ENCODE measurements around the gene ANGPTL4. TPM values are rescaled to one million over a fixed set of nuclear protein-coding genes. Genes with fewer than 3 reads are reported as not detected.
"Not testable (repeated sequence)": the region's sequence is repeated elsewhere in the genome, so short reads cannot be mapped to it uniquely, and the experiment has no call there.

The ANGPTL4 gene
- polyA plus RNA-seq, 2 donors = 27.2 to 126 TPM

DNA sequence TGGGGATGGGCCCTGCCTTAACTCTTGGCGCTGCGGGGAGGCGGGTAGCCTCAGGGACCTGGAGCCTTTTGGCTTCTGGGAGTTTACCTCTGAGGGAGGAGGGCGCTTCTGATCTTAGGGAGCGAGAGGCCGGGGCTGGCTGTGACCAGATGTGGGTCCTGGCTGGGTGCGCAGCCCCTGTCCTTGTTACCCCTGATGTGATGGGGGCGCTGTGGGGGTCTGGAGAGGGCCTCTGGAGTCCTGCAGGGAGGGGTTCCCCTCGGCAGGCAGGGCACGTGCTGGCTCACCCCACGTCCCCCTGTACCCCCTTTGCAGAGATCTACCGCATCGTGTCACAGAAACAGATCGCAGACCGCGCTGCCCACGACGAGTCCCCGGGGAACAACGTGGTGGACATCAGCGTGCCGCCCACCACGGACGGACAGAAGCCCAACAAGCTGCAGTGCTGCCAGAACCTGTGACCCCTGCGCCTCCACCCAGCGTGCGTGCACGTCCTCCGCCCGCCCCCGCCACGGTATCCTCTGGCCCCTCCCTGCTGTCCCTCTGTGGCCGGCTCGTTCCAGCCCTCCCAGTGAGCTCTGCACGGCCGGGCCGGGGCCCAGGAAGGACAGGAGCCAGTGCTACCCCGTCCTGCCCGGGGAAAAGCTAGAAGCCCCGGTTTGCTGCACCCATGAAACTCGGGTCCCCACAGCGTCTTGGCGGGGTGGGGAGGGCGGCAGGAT lies 39.3 kb downstream of the ANGPTL4 start:
- H3K4me1 ChIP-seq (ENCODE audit: control insufficient read depth in 2 of 2, insufficient read depth in 2 of 2, low read length in 1 of 2) = peaks cover 0 to 6% of the 10 kb centered on the region in 2 donors
- peaks cover 17 to 40% of the 10 kb centered on the region in 2 donors for H3K36me3 ChIP-seq (ENCODE audit: control insufficient read depth in 2 of 2, insufficient read depth in 2 of 2, low read length in 1 of 2)
- no peak overlapping the region for H3K27ac ChIP-seq (ENCODE audit: low read depth in 2 of 2, low read length in 1 of 2)
- H3K27me3 ChIP-seq (ENCODE audit: control insufficient read depth in 1 of 2, insufficient read depth in 2 of 2, low read length in 2 of 2) = no peaks in the 10 kb centered on the region
- whole genome bisulfite sequencing, 2 donors = 89 to 92% methylated on average over 40 to 44 of the region's 44 CpGs
- no peaks in the 10 kb centered on the region for H3K9me3 ChIP-seq (ENCODE audit: control insufficient read depth in 2 of 2, insufficient read depth in 1 of 2, low read depth in 1 of 2, low read length in 1 of 2)
- no peak overlapping the region for H3K4me3 ChIP-seq (ENCODE audit: low read depth in 1 of 2, low read length in 2 of 2)

DNA sequence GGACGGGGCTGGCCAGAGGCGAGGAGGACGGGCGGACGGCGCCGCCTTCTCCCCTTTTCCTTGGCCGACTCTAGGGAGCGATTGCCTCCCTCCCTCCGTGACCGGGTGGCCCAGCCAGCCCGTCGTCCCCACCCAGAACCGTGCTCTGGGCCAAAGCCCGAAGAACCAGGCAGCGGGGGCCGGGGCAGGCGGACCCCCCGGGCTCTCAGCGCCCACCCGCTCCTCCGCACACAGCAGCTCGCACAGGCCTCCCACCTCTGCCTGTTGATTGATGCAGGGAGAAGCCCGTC lies 39.8 kb downstream of the ANGPTL4 start:
- H3K36me3 ChIP-seq (ENCODE audit: control insufficient read depth in 2 of 2, insufficient read depth in 2 of 2, low read length in 1 of 2) = peaks cover 17 to 39% of the 10 kb centered on the region in 2 donors
- no peak overlapping the region for H3K4me3 ChIP-seq (ENCODE audit: low read depth in 1 of 2, low read length in 2 of 2)
- WGBS, 2 donors = 80 to 89% methylated on average over 8 to 24 of the region's 24 CpGs
- peaks cover 0 to 4% of the 10 kb centered on the region in 2 donors for H3K4me1 ChIP-seq (ENCODE audit: control insufficient read depth in 2 of 2, insufficient read depth in 2 of 2, low read length in 1 of 2)
- no peaks in the 10 kb centered on the region for H3K27me3 ChIP-seq (ENCODE audit: control insufficient read depth in 1 of 2, insufficient read depth in 2 of 2, low read length in 2 of 2)
- no peaks in the 10 kb centered on the region for H3K9me3 ChIP-seq (ENCODE audit: control insufficient read depth in 2 of 2, insufficient read depth in 1 of 2, low read depth in 1 of 2, low read length in 1 of 2)
- no peak overlapping the region for H3K27ac ChIP-seq (ENCODE audit: low read depth in 2 of 2, low read length in 1 of 2)

DNA sequence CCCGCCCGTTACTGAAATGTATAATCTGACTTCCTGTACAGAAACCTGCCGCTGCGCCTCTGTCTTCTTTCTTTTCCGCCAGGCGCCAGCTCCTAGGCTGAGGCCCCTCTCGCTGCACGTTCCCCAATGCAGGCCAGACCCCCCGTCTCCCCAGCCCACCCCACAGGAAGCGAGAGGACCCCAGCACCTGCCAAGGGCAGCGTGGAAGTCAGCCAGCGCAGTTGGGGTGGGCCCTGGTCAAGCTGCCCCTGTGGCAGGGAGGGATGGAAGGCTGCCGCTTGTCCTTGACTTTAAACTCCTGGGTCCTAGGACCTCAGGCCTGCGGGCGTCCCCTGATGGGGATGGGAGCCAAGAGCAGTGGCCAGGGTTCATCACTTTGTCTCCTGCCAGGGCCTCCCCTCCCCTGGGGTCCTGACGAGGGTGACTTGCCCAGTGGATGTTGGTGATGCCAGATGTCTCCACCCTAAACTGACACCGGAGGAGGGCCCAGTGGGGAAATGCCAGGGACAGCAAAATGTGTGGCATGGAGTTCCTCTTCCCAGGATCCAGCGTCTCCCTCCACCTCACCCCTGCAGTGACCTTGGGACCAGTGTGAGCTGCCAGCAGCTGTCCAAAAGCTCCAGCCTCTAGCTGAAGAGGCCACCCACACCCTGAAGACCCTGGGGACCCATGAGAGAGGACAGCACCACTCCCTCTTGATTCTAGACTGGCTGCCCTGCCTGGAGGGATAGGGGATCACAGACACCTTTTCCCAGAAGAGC lies 40.6 kb downstream of the ANGPTL4 start:
- no peaks in the 10 kb centered on the region for H3K27me3 ChIP-seq (ENCODE audit: control insufficient read depth in 1 of 2, insufficient read depth in 2 of 2, low read length in 2 of 2)
- peaks cover 17 to 35% of the 10 kb centered on the region in 2 donors for H3K36me3 ChIP-seq (ENCODE audit: control insufficient read depth in 2 of 2, insufficient read depth in 2 of 2, low read length in 1 of 2)
- H3K9me3 ChIP-seq (ENCODE audit: control insufficient read depth in 2 of 2, insufficient read depth in 1 of 2, low read depth in 1 of 2, low read length in 1 of 2) = no peaks in the 10 kb centered on the region
- H3K27ac ChIP-seq (ENCODE audit: low read depth in 2 of 2, low read length in 1 of 2) = no peak overlapping the region
- 86 to 87% methylated on average over 18 of the region's 18 CpGs for WGBS, 2 donors
- no peak overlapping the region for H3K4me3 ChIP-seq (ENCODE audit: low read depth in 1 of 2, low read length in 2 of 2)
- H3K4me1 ChIP-seq (ENCODE audit: control insufficient read depth in 2 of 2, insufficient read depth in 2 of 2, low read length in 1 of 2) = peaks cover 0 to 4% of the 10 kb centered on the region in 2 donors

DNA sequence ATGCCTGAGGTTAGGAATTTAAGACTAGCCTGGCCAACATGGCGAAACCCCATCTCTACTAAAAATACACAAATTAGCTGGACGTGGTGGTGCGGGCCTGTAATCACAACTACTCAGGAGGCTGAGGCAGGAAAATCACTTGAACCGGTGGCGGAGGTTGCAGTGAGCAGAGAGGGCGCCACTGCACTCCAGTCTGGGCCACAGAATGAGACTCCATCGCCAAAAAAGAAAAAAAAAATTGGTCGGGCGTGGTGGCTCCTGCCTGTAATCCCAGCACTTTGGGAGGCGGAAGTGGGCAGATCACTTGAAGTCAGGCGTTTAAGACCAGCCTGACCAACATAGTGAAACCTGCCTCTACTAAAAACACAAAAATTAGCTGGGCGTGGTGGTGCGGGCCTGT lies 46.8 kb downstream of the ANGPTL4 start:
- WGBS, 2 donors = 70 to 78% methylated on average over 13 of the region's 13 CpGs

DNA sequence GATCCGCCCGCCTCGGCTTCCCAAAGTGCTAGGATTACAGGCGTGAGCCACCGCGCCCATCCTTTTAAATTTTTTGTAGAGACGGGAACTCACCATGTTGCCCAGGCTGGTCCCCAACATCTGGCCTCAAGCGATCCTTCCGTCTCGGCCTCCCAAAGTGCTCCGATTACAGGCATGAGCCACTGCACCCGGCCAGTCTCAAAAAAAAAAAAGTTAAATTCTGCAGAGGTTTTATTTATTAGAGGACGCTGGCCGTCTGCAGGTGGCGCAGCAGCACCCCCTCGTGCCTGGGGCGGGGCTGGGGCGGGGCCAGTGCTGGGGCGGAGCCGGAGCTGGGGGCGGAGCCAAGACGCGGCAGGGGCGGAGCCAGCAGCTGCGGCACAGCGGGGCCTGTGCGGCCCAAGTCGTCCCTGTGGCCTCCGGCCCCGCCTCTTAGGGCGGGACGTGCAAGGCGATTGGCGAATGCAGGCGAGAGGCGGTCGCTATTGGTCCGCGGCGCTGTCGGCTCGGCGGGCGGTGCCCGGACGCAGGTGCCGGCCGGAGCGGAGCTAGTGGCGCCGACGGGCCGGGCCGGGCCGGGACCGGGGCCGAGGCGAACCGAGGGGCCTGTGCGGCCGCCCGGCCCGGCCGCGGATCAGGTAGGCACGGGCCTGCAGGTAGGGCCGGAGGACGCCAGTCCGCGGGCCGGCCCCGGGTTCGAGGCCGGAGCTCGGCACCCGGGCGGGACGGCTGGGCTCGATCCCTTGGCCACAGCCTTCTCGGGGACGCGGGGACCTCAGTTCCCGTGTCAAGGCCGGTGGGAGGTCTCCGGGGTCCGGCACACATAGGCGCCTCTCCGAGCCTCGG lies 49.1 kb downstream of the ANGPTL4 start, which contains the start of gene MARCHF2:
Gene MARCHF2 (plus strand): TSS at position 523 of the 846 bp plus-strand sequence. CDS start 8,536 bp downstream, outside the sequence.
- Histone ChIP-seq H3K27ac (ENCODE audit: low read depth in 2 of 2, low read length in 1 of 2) (peak within 1 kb of the TSS; percentile 67 to 76), H3K36me3 (ENCODE audit: control insufficient read depth in 2 of 2, insufficient read depth in 2 of 2, low read length in 1 of 2) (no peaks in the 10 kb centered on the region), H3K4me3 (ENCODE audit: low read depth in 1 of 2, low read length in 2 of 2) (peak within 1 kb of the TSS; percentile 73), H3K9me3 (ENCODE audit: control insufficient read depth in 2 of 2, insufficient read depth in 1 of 2, low read depth in 1 of 2, low read length in 1 of 2) (no peaks in the 10 kb centered on the region), H3K4me1 (ENCODE audit: control insufficient read depth in 2 of 2, insufficient read depth in 2 of 2, low read length in 1 of 2) (peaks cover 3% of the 10 kb centered on the region in 2 donors), H3K27me3 (ENCODE audit: control insufficient read depth in 1 of 2, insufficient read depth in 2 of 2, low read length in 2 of 2) (no peaks in the 10 kb centered on the region)
- 4% methylated on average over 67 to 89 of the region's 89 CpGs for WGBS, 2 donors

More for the DNA sequence above, 46.8 kb downstream of the ANGPTL4 start:
- H3K27ac ChIP-seq (ENCODE audit: low read depth in 2 of 2, low read length in 1 of 2) = peak overlapping the region in 1 of 2 donors; percentile 2
- not testable (repeated sequence) for H3K4me3 ChIP-seq (ENCODE audit: low read depth in 1 of 2, low read length in 2 of 2); H3K36me3 ChIP-seq (ENCODE audit: control insufficient read depth in 2 of 2, insufficient read depth in 2 of 2, low read length in 1 of 2); H3K27me3 ChIP-seq (ENCODE audit: control insufficient read depth in 1 of 2, insufficient read depth in 2 of 2, low read length in 2 of 2); H3K4me1 ChIP-seq (ENCODE audit: control insufficient read depth in 2 of 2, insufficient read depth in 2 of 2, low read length in 1 of 2); H3K9me3 ChIP-seq (ENCODE audit: control insufficient read depth in 2 of 2, insufficient read depth in 1 of 2, low read depth in 1 of 2, low read length in 1 of 2)

DNA sequence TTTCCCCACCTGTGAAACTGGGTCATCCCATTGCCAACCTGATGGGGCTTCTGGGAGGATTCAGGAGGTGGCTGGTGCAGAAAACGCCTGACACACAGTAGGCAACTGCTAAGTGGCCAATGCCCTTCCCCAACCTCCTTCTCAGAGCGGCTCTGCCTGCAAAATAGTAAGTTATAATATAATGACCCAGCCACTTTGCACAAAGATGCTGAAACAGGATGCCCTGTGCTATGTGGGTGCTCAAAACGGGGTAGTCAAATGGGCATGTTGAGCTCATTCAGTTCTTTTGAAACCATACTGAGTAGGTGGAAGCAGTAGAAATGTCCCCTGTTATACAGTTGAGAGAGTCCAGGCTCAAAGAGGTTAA lies 49.7 kb downstream of the ANGPTL4 start:
- no peaks in the 10 kb centered on the region for H3K9me3 ChIP-seq (ENCODE audit: control insufficient read depth in 2 of 2, insufficient read depth in 1 of 2, low read depth in 1 of 2, low read length in 1 of 2)

DNA sequence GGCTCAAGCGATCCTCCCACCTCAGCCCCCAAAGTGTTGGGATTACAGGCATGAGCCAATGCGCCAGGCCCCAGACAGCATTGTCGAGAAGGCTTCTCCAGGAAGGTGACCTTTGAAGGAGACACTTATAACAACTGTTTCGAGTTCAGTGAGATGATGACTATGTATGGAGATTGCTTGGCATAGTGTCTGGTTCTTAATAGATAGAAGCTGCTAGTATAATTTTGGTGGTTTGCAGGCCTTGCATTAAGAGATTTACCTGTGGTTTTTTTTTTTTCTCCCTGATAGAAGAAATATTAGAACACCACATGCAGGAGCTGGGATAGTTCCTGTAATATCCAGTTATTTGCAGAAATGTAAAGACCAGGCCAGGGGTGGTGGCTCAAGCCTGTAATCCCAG lies 52.8 kb downstream of the ANGPTL4 start:
- H3K4me1 ChIP-seq (ENCODE audit: control insufficient read depth in 2 of 2, insufficient read depth in 2 of 2, low read length in 1 of 2) = peaks cover 4 to 6% of the 10 kb centered on the region in 2 donors
- no peak overlapping the region for H3K4me3 ChIP-seq (ENCODE audit: low read depth in 1 of 2, low read length in 2 of 2)
- H3K27me3 ChIP-seq (ENCODE audit: control insufficient read depth in 1 of 2, insufficient read depth in 2 of 2, low read length in 2 of 2) = no peaks in the 10 kb centered on the region
- H3K36me3 ChIP-seq (ENCODE audit: control insufficient read depth in 2 of 2, insufficient read depth in 2 of 2, low read length in 1 of 2) = peaks cover 0 to 4% of the 10 kb centered on the region in 2 donors
- WGBS, 2 donors = 65 to 75% methylated on average over 4 of the region's 4 CpGs
- no peaks in the 10 kb centered on the region for H3K9me3 ChIP-seq (ENCODE audit: control insufficient read depth in 2 of 2, insufficient read depth in 1 of 2, low read depth in 1 of 2, low read length in 1 of 2)
- H3K27ac ChIP-seq (ENCODE audit: low read depth in 2 of 2, low read length in 1 of 2) = peak overlapping the region in 1 of 2 donors; percentile 13

More for the DNA sequence above, 49.7 kb downstream of the ANGPTL4 start:
- Histone ChIP-seq H3K36me3 (ENCODE audit: control insufficient read depth in 2 of 2, insufficient read depth in 2 of 2, low read length in 1 of 2) (no peaks in the 10 kb centered on the region), H3K4me3 (ENCODE audit: low read depth in 1 of 2, low read length in 2 of 2) (peak overlapping the region; percentile 73), H3K27ac (ENCODE audit: low read depth in 2 of 2, low read length in 1 of 2) (peak overlapping the region; percentile 67 to 76), H3K27me3 (ENCODE audit: control insufficient read depth in 1 of 2, insufficient read depth in 2 of 2, low read length in 2 of 2) (no peaks in the 10 kb centered on the region), H3K4me1 (ENCODE audit: control insufficient read depth in 2 of 2, insufficient read depth in 2 of 2, low read length in 1 of 2) (peaks cover 4 to 6% of the 10 kb centered on the region in 2 donors)
- WGBS, 2 donors = 19 to 20% methylated on average over 3 of the region's 3 CpGs

DNA sequence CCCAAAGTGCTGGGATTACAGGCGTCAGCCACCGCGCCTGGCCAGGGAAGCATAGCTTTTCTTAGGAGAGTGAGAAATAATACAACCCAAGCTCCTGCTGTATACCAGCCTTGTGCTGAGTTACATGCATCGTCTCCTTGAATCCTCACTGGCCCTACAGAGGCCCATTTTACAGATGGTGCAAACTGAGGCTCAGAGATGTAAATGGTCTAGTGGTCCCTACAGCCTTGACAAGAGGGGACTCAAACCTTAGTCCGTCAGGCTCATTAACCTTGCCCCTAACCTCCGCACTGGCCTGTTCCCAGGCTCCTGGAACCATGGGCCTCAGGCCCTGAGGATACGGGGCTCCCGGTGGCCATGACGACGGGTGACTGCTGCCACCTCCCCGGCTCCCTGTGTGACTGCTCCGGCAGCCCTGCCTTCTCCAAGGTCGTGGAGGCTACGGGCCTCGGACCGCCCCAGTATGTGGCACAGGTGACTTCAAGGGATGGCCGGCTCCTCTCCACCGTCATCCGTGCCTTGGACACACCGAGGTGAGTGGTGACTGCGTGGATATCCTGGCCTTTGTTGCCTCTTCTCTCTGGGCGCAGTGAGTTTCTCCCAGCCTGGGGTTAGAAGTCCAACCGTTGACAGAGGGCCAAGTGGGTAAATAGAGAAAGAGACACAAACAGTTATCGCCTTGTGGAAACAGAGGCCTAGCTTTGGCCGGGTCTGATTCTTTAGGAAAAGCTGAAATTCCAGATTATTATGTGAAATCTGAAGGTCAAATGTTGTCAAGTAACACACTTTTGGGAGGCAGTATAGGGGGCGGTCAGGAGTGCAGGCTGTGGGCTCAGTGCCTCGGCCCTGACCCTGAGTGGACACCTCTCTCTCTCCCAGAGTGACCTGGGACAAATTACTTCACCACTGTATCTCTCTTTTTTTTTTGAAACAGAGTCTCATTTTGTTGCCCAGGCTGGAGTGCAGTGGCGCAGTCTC lies 57.8 kb downstream of the ANGPTL4 start:
- Histone ChIP-seq H3K9me3 (ENCODE audit: control insufficient read depth in 2 of 2, insufficient read depth in 1 of 2, low read depth in 1 of 2, low read length in 1 of 2) (no peaks in the 10 kb centered on the region), H3K4me3 (ENCODE audit: low read depth in 1 of 2, low read length in 2 of 2) (no peak overlapping the region), H3K36me3 (ENCODE audit: control insufficient read depth in 2 of 2, insufficient read depth in 2 of 2, low read length in 1 of 2) (peaks cover 0 to 11% of the 10 kb centered on the region in 2 donors), H3K27me3 (ENCODE audit: control insufficient read depth in 1 of 2, insufficient read depth in 2 of 2, low read length in 2 of 2) (no peaks in the 10 kb centered on the region), H3K4me1 (ENCODE audit: control insufficient read depth in 2 of 2, insufficient read depth in 2 of 2, low read length in 1 of 2) (peaks cover 4 to 6% of the 10 kb centered on the region in 2 donors), H3K27ac (ENCODE audit: low read depth in 2 of 2, low read length in 1 of 2) (no peak overlapping the region)
- WGBS, 2 donors = 88 to 93% methylated on average over 28 of the region's 28 CpGs
